Breast epithelium (tissue), 3 donors: Measurements from ENCODE around the gene SLC6A18.

Experiments used
- POLR2A ChIP-seq: fragments of 450-650 bp; IDR thresholded peaks from one replicate; pipeline ENCODE4 v1.6.1; 2016; ENCODE audit warnings: antibody characterized with exemption, mild to moderate bottlenecking, moderate library complexity
- POLR2AphosphoS5 ChIP-seq, 3 donors: sonication (generic); formaldehyde crosslinking; IDR thresholded peaks; one replicate each; pipeline ENCODE4 v1.6.1; 2017; ENCODE audit warnings: antibody characterized with exemption in 3 of 3
- TF ChIP-seq, protein P1 (sequence below), 3 donors: fragments of 450-650 bp; IDR thresholded peaks; one replicate each; pipeline ENCODE4 v1.5.1; 2016 to 2017; ENCODE audit warnings: antibody characterized with exemption in 3 of 3, mild to moderate bottlenecking in 3 of 3, moderate library complexity in 3 of 3

DNA sequence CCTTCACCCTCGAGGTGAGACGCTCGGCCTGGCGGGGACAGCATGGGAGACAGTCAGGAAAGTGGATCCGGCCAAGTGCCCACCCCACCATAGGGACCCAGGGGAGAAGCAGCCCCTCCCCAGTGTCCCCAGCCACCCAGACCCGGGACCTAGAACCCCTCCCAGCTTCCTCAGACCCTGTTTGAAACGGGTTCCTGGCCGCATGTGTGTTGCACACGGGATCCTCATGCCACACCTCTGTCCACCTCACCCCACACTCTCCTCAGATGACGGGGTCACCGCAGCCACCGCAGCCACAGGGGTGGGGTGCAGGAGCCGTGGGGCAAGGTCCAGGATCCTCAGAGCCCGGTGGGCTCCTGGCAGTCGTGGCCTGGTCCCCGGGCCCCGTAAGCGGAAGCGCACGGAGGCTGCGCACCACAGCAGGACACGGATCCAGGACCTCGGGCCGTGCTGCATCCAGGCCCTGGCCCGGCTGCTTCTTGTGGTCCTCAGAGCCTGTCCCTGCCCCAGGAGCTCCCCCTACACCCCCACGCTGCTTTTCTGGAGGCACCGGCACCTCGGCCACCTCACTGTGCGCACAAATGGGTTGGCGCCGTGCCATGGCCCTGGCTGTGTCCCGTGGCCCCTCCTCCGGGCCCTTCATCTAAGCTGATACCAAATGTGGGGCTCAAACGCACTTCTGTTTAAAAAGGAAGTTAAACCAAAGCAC, 54.4 kb downstream of the SLC6A18 start:
- TF ChIP-seq POLR2AphosphoS5 (IDR thresholded peaks at IDR 0.05) = no peak
- TF ChIP-seq, protein P1, sequence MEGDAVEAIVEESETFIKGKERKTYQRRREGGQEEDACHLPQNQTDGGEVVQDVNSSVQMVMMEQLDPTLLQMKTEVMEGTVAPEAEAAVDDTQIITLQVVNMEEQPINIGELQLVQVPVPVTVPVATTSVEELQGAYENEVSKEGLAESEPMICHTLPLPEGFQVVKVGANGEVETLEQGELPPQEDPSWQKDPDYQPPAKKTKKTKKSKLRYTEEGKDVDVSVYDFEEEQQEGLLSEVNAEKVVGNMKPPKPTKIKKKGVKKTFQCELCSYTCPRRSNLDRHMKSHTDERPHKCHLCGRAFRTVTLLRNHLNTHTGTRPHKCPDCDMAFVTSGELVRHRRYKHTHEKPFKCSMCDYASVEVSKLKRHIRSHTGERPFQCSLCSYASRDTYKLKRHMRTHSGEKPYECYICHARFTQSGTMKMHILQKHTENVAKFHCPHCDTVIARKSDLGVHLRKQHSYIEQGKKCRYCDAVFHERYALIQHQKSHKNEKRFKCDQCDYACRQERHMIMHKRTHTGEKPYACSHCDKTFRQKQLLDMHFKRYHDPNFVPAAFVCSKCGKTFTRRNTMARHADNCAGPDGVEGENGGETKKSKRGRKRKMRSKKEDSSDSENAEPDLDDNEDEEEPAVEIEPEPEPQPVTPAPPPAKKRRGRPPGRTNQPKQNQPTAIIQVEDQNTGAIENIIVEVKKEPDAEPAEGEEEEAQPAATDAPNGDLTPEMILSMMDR (IDR thresholded peaks at IDR 0.05) = no peak
- no peak for TF ChIP-seq POLR2A
